Measurements from ENCODE around the gene TCF21.

TCF21 gene

GRCh38 chr6:133889557-133890403, 867 bp downstream of the TCF21 start:
- DNase-seq (ENCODE audit: low read depth in 2 of 2) = no peak

- DNase-seq (ENCODE audit: low read depth in 2 of 2) = no peak
These were observed 1.8 kb downstream of the TCF21 start for GRCh38 chr6:133890711-133891148.

GRCh38 chr6:133891149-133891926, 2.4 kb downstream of the TCF21 start:
- DNase-seq (ENCODE audit: low read depth in 2 of 2) = peak in 1 of 2 donors; percentile 17

GRCh38 chr6:133891927-133892812, 3.3 kb downstream of the TCF21 start:
- DNase-seq (ENCODE audit: low read depth in 2 of 2) = no peak

- DNase-seq (ENCODE audit: low read depth in 2 of 2) = no peak
These were observed 4.1 kb downstream of the TCF21 start for GRCh38 chr6:133892813-133893691.

- no peak for DNase-seq (ENCODE audit: low read depth in 2 of 2)
These were observed 5.0 kb downstream of the TCF21 start for GRCh38 chr6:133893946-133894345.

GRCh38 chr6:133894369-133894768, 5.5 kb downstream of the TCF21 start:
- DNase-seq (ENCODE audit: low read depth in 2 of 2) = no peak

GRCh38 chr6:133894795-133895358, 6.0 kb downstream of the TCF21 start:
- no peak for DNase-seq (ENCODE audit: low read depth in 2 of 2)

GRCh38 chr6:133895573-133896343, 6.8 kb downstream of the TCF21 start:
- no peak for DNase-seq (ENCODE audit: low read depth in 2 of 2)

GRCh38 chr6:133896344-133896721, 7.4 kb downstream of the TCF21 start:
- no peak for DNase-seq (ENCODE audit: low read depth in 2 of 2)

- DNase-seq (ENCODE audit: low read depth in 2 of 2) = no peak
These were observed 9.3 kb downstream of the TCF21 start for GRCh38 chr6:133898263-133898662.

- DNase-seq (ENCODE audit: low read depth in 2 of 2) = no peak
These were observed 10.6 kb downstream of the TCF21 start for GRCh38 chr6:133899556-133899955.

GRCh38 chr6:133903855-133904254, 14.9 kb downstream of the TCF21 start:
- no peak for DNase-seq (ENCODE audit: low read depth in 2 of 2)

GRCh38 chr6:133906050-133906449, 17.1 kb downstream of the TCF21 start:
- DNase-seq (ENCODE audit: low read depth in 2 of 2) = no peak

GRCh38 chr6:133916650-133917151, 27.8 kb downstream of the TCF21 start:
- DNase-seq (ENCODE audit: low read depth in 2 of 2) = peak; percentile 67 to 86

- DNase-seq (ENCODE audit: low read depth in 2 of 2) = no peak
These were observed 28.9 kb downstream of the TCF21 start for GRCh38 chr6:133917781-133918180.

GRCh38 chr6:133918208-133918930, 29.5 kb downstream of the TCF21 start:
- no peak for DNase-seq (ENCODE audit: low read depth in 2 of 2)

- DNase-seq (ENCODE audit: low read depth in 2 of 2) = no peak
These were observed 30.4 kb downstream of the TCF21 start for GRCh38 chr6:133919362-133919761.

Measured in stimulated activated CD4-positive, alpha-beta T cell treated with anti-CD3 and anti-CD28 coated beads, Interleukin-4, amount 100 ng/mL, for 48 hours (primary cell).